Posterior cingulate gyrus (tissue), 11 donors: ENCODE measurements around the gene ARHGDIG.
"Not testable (repeated sequence)": the region's sequence is repeated elsewhere in the genome, so short reads cannot be mapped to it uniquely, and the experiment has no call there.

Experiments used
- DNase-seq, 10 donors: peaks; one replicate each; pipeline versions ENCODE4 v3.0.0 to v3.0.0-alpha.2; 2020 to 2021; ENCODE audit warnings: mixed read lengths in 3 of 10
- intact Hi-C: fragments of 100-400 bp; cut with DNase I; formaldehyde crosslinking; loops from one replicate; pipeline ENCODE4 v1.15.1; 2023

The ARHGDIG gene

DNA sequence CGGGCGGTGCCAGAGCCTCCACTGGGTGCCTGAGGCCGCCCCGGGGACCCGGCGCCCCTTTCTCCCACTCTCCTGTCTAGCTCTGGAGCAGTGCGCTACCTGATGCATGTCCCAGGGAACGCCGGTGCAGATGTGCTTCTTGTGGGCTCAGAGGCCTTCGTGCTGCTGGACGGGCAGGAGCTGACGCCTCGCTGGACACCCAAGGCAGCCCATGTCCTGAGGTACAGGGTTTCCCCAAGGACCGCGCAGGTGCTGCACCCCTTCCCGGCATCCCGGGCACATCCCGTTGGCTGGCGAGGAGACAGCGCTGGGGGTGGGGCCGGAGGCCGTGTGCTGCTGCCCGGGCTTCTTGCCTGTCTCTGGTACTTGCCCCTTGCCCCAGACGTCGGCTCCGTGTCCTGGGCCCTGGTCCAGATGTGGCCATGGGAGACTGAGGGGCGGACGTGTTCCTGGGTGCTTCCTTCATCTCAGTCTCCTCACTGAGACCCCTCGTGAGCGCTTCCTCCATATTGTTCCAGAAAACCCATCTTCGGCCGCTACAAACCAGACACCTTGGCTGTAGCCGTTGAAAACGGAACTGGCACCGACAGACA is 17.1 kb upstream of the ARHGDIG start:
- DNase-seq: peak in 1 of 10 donors; percentile 75
- intact Hi-C loops: no loop called here

GRCh38 chr16:263944-264343 is 16.4 kb upstream of the ARHGDIG start:
- intact Hi-C loops: no loop called here
- DNase-seq: peak in 1 of 10 donors; percentile 80

- intact Hi-C loops: no loop called here
- peak in 1 of 10 donors; percentile 82 for DNase-seq
Observed at GRCh38 chr16:264440-264951, 15.9 kb upstream of the ARHGDIG start.

- intact Hi-C loops: no loop called here
- DNase-seq: peak in 1 of 10 donors; percentile 79
Observed at GRCh38 chr16:265002-265529, 15.3 kb upstream of the ARHGDIG start.

DNA sequence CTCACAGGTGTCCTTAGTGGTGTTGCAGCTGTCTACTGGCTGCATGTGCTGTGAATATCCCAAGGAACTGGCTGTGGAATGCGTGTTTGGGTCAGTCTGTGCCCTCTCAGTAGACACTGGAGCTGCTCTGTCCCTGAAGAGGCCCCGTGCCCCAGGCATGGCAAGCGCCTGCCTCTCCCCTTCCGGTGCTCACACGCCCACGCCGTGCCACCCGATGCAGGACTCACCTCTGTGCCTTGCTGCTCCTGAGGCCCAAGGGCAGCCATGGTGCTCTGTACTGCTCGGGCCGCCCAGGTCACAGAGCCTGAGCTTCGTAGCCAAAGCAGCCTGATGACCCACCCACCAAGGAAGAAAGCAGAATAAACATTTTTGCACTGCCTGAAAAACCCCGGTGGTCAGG is 14.7 kb upstream of the ARHGDIG start:
- DNase-seq: no peak
- intact Hi-C loops: no loop called here

DNA sequence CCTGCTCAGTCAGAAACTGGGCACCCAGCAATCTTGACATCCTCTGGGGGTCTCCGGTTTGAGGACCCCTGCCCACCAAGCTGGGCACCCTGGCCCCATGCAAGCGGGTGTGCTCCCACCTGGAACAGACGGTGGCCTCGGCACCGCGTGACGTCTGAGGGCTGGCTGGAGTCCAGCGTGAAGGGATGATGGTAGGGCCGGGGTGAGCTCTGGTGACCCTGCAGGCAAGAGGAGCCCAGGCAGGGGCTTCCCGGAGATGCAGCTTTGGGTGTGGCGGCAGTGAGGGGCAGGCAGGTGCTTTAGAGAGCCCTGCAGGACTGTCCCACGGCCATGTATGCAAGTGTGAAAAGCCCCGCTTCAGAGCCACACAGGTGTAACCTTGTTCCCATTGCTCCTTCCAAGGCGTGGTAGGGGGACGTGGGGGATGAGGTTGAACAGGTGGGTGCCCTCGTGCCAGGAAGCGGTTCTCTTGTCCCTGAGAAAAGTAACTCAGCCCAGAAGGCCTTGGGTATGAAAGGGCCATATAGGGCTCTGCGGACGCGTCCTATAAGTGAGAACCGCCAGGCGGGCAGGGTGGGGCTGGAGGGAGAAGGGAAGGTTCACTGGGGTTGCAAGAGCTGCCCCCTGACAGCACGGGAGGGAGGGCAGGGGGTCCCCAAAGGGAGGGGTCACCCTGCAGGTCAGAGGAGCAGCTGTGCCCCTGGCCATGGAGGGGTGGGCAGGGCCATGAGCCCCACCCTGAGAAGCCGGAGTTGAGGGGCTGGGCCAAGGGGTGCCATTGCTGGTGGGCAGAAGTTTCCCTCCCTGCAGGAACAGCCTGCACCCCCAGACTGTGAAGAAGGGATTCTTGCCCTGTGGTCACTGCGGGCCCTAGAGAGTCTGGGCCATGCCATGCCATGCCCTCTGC is 13.9 kb upstream of the ARHGDIG start:
- intact Hi-C loops: no loop called here
- DNase-seq: peak in 1 of 10 donors; percentile 78

DNA sequence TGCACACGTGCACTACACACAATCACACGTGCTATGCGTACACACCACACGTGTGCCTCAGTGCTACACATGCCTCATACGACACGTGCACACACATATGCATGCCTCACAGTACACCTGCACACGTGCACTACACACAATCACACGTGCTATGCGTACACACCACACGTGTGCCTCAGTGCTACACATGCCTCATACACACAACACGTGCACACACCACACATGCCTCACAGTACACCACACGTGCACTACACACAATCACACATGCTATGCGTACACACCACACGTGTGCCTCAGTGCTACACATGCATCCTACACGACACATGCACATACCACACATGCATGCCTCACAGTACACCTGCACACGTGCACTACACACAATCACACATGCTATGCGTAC is 12.8 kb upstream of the ARHGDIG start:
- DNase-seq, intact Hi-C loops: not testable (repeated sequence)

DNA sequence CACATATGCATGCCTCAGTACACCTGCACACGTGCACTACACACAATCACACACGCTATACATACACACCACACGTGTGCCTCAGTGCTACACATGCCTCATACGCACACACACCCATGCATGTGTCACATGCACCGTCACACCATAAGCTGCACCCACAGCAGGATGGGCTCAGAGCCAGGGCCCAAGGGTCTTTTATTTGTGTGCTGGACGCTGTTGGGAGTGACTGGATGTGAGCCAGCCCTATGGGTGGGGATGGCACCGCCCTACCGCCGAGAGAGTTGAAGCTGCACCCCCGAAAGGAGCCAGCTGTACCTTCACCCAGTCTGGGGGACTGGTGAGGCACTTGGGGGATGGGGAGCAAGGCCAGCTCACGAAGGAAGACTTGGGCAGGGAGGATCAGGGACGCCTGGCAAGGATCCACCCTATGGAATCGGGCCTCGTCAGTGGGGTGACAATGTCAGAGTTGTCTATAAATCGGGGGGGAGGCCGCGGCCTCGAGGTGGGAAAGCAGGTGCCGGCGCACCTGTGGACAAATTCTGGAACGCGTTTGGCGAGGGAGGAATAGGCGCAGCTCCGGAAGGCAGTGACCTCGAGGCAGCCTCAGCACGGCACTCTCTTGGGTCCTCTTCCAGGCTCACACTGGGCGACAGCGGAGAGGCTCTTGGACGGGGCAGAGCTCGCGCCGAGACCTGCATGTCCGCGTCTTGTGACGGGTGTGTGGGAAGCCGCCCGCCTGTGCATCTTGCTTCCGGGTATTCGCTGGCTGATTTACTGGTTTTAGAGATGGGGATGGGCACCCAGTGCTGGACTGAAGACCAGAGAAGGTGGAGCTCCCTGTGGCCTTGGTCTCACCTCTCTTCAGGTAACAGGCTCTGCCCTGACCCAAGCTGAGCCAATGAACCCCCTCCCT is 12.0 kb upstream of the ARHGDIG start:
- intact Hi-C loops: no loop called here
- DNase-seq: peak in 2 of 10 donors; percentile 77 to 87

- intact Hi-C loops: no loop called here
- DNase-seq: peak in 1 of 10 donors; percentile 75
Observed at GRCh38 chr16:269061-269796, 11.2 kb upstream of the ARHGDIG start.

DNA sequence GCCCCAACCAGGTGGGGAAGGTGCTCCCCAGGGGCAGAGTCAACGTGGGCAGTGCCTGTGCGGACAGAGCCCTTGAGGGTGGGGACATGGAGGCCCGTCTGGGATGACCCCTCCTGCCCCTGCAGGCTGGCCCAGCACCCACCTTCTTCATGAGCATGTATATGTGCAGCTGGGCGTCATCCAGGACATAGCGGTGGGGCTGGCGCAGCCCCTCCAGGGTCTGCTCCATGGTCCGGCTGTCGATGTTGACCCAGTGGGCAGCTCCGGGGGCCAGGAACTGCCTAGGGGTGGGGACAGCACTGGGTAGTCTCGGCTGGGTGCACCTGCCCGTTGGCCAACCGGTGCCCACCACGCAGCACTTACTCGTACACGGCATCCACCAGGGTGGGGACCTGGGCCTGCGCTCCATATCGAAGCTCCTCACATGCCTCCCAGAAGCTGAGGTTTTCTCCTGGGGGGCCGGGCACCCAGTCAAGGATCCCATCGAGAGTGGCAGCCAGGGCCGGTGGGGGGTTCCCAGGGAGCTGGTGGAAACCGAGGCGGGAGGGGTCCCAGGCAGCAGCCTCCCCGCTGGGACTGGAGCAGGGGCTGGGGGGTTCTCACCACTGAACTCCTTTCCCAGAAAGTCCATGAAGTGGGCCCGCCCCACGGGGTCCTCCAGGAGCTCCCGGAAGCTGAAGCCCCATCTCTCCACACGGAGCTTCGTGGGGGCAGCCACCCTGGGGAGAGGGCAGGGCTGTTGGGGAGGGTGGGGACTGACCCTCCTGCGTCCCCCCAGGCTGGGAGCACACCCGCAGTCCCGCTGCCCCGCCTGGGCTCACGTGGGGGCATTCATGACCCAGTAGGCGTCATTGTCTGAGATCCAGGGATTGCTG is 9.8 kb upstream of the ARHGDIG start:
- peak in 1 of 10 donors; percentile 71 for DNase-seq
- intact Hi-C loops: no loop called here

- no peak for DNase-seq
- intact Hi-C loops: no loop called here
Observed at GRCh38 chr16:272633-273546, 7.5 kb upstream of the ARHGDIG start.

DNA sequence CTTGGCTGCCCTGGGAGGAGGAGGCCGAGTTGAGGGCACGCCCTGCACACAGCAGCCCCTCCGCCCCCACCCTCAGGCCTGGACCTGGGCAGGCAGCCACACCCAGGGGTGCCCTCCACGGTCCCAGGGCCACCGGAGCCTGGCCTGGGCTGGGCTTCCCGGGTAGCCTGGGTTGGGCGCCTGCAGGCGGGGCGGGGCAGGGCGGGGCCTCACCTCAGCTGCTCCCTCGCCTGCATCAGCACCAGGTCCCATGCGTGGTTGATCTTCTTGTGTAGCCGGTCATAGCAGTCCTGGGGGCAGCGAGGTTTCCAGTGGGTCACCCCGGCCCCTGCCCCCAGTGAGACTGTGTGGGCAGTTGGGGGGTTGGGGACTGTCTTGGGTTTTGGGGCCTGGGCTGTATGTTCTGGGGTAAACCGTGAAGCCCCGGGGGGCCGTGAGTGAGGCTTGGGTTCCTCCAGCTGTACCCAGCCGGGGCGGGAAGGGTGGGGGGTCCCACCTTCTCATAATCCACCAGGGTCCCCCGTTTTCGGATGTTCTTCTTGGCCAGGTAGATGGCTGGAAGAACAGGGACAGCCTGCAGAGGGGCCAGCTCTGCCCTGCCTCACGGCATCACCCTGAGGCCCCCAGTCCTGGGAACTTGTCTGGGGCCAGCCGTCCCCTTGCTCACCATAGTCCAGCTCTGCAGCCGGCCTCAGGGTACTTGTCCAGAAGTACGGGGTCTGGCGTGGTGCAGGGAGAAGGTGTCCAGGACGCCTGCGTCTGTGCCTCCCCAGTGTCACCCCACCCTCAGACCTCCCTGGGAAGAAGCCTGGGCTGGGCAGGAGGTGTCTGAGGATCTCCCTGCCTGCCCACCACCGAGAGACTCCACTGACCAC is 6.6 kb upstream of the ARHGDIG start:
- DNase-seq: no peak
- intact Hi-C loops: no loop called here

GRCh38 chr16:275041-275641 is 5.2 kb upstream of the ARHGDIG start:
- intact Hi-C loops: no loop called here

DNA sequence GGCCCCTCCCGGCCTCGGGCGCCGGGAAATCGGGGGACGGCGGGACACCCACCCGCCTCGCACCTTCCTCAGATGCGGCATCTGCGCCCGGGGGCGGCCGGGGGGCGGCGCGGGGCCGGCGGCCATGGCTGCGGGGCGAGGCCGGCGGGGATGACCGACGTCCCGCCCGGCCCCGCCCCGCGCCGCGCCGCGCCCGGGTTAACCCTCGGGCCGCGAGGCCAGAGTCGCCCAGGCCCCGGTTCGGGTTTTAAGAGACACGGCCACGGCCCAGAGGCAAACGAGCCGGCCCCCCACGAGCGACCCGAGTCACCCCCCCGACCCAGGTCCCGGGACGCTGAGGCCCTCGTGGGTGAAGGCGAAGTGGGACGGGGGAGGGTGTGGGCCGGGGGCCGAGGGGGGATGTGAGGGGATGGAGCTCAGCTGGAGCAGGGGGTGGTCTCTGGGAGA is 4.6 kb upstream of the ARHGDIG start, which contains the start of gene RGS11:
Gene RGS11, minus strand, starts transcription at position 159 of the 447 bp plus-strand sequence. Its CDS starts 33 bp downstream, at position 126.
- DNase-seq: peak in 1 of 10 donors; percentile 75
- intact Hi-C loops: no loop called here

More at GRCh38 chr16:275041-275641, 5.2 kb upstream of the ARHGDIG start:
- peak in 3 of 10 donors; percentile 81 to 88 (median 87) for DNase-seq

DNA sequence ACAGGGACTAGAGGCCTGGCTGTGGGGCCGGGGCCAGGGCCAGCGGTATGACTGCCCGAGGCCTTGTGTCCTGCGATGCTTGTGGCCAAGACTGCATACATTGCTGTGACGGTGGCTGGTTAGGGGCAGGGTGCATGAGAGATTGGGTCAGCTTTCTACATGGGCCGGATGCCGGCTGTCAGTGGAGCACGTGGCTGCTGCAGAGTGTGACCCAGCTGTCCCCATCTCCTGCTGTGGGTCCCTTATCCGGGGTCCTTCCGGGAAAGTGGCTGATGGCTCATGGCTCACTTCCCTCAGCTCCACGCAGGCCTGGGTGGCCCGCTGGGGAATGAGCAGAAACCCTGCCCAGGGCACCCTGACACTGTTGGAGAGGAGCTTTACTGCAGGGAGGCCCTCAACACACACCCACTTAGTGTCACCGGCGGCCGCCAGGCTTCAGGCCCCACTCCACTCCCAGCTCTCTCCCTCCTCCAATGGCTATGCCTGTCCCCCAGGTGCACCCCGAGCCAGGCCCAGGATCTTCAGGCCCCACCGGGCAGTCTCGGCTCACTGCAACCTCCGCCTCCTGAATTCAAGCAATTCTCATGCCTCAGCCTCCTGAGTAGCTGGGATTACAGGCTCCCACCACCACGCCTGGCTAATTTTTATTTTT is 3.8 kb upstream of the ARHGDIG start:
- peak in 2 of 10 donors; percentile 66 to 80 for DNase-seq
- intact Hi-C loops: no loop called here
